ENCODE data around the gene BCL2L14. TPM values are rescaled to one million over a fixed set of nuclear protein-coding genes. Genes with fewer than 3 reads are reported as not detected.

BCL2L14 gene
- total RNA-seq, 1 experiment from 2014 or later = 0.90 TPM

DNA sequence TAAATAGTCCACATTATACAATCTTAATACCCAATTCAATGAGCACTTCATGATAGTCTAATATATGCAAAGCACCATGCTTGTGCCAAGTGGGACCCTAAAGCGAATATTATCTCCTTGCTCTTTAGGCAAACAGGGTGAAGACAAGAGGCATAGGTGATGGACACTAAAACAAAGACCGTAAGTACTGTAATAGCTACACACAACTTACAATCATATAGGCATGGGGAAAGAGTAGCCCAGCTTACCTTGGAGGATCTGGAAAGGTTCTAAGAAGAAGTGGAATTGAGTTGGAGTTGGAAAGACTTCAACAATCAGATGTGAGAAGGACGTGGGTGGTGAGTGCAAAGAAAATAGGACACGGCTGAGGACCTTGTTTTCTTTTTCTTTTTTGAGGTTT is 19.1 kb upstream of the BCL2L14 start (continued):
- TF ChIP-seq, protein P1, sequence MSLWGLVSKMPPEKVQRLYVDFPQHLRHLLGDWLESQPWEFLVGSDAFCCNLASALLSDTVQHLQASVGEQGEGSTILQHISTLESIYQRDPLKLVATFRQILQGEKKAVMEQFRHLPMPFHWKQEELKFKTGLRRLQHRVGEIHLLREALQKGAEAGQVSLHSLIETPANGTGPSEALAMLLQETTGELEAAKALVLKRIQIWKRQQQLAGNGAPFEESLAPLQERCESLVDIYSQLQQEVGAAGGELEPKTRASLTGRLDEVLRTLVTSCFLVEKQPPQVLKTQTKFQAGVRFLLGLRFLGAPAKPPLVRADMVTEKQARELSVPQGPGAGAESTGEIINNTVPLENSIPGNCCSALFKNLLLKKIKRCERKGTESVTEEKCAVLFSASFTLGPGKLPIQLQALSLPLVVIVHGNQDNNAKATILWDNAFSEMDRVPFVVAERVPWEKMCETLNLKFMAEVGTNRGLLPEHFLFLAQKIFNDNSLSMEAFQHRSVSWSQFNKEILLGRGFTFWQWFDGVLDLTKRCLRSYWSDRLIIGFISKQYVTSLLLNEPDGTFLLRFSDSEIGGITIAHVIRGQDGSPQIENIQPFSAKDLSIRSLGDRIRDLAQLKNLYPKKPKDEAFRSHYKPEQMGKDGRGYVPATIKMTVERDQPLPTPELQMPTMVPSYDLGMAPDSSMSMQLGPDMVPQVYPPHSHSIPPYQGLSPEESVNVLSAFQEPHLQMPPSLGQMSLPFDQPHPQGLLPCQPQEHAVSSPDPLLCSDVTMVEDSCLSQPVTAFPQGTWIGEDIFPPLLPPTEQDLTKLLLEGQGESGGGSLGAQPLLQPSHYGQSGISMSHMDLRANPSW (CRISPR knock-in tag; conservative IDR thresholded peaks at IDR 0.05; ENCODE audit: low read depth) = no peak
- TF ChIP-seq, protein P2, sequence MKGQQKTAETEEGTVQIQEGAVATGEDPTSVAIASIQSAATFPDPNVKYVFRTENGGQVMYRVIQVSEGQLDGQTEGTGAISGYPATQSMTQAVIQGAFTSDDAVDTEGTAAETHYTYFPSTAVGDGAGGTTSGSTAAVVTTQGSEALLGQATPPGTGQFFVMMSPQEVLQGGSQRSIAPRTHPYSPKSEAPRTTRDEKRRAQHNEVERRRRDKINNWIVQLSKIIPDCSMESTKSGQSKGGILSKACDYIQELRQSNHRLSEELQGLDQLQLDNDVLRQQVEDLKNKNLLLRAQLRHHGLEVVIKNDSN (CRISPR knock-in tag; IDR thresholded peaks at IDR 0.05) = no peak
- TF ChIP-seq, protein P3, sequence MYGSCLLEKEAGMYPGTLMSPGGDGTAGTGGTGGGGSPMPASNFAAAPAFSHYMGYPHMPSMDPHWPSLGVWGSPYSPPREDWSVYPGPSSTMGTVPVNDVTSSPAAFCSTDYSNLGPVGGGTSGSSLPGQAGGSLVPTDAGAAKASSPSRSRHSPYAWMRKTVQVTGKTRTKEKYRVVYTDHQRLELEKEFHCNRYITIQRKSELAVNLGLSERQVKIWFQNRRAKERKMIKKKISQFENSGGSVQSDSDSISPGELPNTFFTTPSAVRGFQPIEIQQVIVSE (CRISPR knock-in tag; IDR thresholded peaks at IDR 0.05; ENCODE audit: borderline replicate concordance) = no peak
- TF ChIP-seq, protein P4, sequence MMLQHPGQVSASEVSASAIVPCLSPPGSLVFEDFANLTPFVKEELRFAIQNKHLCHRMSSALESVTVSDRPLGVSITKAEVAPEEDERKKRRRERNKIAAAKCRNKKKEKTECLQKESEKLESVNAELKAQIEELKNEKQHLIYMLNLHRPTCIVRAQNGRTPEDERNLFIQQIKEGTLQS (CRISPR knock-in tag; conservative IDR thresholded peaks at IDR 0.05) = no peak
- TF ChIP-seq MXD4 (CRISPR knock-in tag; IDR thresholded peaks at IDR 0.05; ENCODE audit: borderline replicate concordance) = no peak
- no peak for TF ChIP-seq NR2C2 (CRISPR knock-in tag; IDR thresholded peaks at IDR 0.05)
- no peak for TF ChIP-seq SMAD3 (CRISPR knock-in tag; IDR thresholded peaks at IDR 0.05; ENCODE audit: borderline replicate concordance)
- TF ChIP-seq ELF4 (CRISPR knock-in tag; IDR thresholded peaks at IDR 0.05; ENCODE audit: low read depth) = no peak
- no peak for TF ChIP-seq GABPB1 (CRISPR knock-in tag; IDR thresholded peaks at IDR 0.05)
- no peak for TF ChIP-seq ZNF317 (CRISPR knock-in tag; IDR thresholded peaks at IDR 0.05; ENCODE audit: borderline replicate concordance, low read depth)
- TF ChIP-seq JAZF1 (CRISPR knock-in tag; IDR thresholded peaks at IDR 0.05) = no peak
- no peak for TF ChIP-seq SP1 (CRISPR knock-in tag; conservative IDR thresholded peaks at IDR 0.05)
- TF ChIP-seq ZNF219 (CRISPR knock-in tag; IDR thresholded peaks at IDR 0.05; ENCODE audit: borderline replicate concordance) = no peak
- TF ChIP-seq ZNF121 (CRISPR knock-in tag; IDR thresholded peaks at IDR 0.05) = no peak

DNA sequence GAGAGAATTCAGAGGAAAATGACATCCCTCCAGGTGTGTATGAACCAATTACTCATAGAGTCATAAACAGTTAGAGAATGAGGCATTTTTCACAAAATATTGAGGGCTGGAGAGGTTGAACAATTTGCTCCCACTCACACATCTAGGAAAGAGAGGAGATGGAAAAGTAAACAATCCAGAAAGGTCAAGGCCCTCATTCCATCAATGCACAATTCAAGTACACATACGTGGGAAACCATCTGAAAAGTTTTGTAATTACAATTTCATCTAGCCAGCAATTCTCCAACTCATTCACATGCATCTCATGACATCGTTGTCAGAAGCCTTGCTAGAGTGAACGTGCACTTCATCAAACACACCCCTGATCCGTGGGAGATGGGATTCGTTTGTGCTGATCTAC is 15.7 kb upstream of the BCL2L14 start:
- H3K27me3 Mint-ChIP-seq (ENCODE audit: low read depth) = no peaks in the 10 kb centered on the region
- ChIA-PET CTCF (interaction anchor here (1.7 kb wide), 1 partner anchor 19 kb away, joined by 3 read pairs; no protein-coding TSS in a partner anchor), POLR2A (no interaction called here)
- DNase-seq (ENCODE audit: low spot score) = no peak
- H3K36me3 Mint-ChIP-seq = no peaks in the 10 kb centered on the region
- peaks cover 11% of the 10 kb centered on the region for H3K9me3 Mint-ChIP-seq
- H3K4me3 Mint-ChIP-seq = no peak overlapping the region
- H3K4me1 Mint-ChIP-seq = peaks cover 45% of the 10 kb centered on the region
- TF ChIP-seq, protein P5, sequence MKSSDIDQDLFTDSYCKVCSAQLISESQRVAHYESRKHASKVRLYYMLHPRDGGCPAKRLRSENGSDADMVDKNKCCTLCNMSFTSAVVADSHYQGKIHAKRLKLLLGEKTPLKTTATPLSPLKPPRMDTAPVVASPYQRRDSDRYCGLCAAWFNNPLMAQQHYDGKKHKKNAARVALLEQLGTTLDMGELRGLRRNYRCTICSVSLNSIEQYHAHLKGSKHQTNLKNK (CRISPR knock-in tag; IDR thresholded peaks at IDR 0.05) = no peak
- TF ChIP-seq SMAD3 (CRISPR knock-in tag; IDR thresholded peaks at IDR 0.05; ENCODE audit: borderline replicate concordance) (no peak), JAZF1 (CRISPR knock-in tag; IDR thresholded peaks at IDR 0.05) (no peak), GRHL2 (CRISPR knock-in tag; IDR thresholded peaks at IDR 0.05; ENCODE audit: insufficient replicate concordance, severe bottlenecking) (no peak)
- TF ChIP-seq, protein P6, sequence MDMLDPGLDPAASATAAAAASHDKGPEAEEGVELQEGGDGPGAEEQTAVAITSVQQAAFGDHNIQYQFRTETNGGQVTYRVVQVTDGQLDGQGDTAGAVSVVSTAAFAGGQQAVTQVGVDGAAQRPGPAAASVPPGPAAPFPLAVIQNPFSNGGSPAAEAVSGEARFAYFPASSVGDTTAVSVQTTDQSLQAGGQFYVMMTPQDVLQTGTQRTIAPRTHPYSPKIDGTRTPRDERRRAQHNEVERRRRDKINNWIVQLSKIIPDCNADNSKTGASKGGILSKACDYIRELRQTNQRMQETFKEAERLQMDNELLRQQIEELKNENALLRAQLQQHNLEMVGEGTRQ (CRISPR knock-in tag; IDR thresholded peaks at IDR 0.05) = no peak
- TF ChIP-seq, protein P7, sequence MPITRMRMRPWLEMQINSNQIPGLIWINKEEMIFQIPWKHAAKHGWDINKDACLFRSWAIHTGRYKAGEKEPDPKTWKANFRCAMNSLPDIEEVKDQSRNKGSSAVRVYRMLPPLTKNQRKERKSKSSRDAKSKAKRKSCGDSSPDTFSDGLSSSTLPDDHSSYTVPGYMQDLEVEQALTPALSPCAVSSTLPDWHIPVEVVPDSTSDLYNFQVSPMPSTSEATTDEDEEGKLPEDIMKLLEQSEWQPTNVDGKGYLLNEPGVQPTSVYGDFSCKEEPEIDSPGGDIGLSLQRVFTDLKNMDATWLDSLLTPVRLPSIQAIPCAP (CRISPR knock-in tag; IDR thresholded peaks at IDR 0.05) = no peak
- TF ChIP-seq, protein P2 (CRISPR knock-in tag; IDR thresholded peaks at IDR 0.05) = no peak
- TF ChIP-seq, protein P8, sequence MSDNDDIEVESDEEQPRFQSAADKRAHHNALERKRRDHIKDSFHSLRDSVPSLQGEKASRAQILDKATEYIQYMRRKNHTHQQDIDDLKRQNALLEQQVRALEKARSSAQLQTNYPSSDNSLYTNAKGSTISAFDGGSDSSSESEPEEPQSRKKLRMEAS (CRISPR knock-in tag; IDR thresholded peaks at IDR 0.05) = no peak
- no peak for ATAC-seq
- H3K27ac Mint-ChIP-seq = peak overlapping the region; percentile 10; the same call in 1 of the 2 replicates

All from WTC11 (cell line).